ENCODE measurements around the gene GABPB2. TPM values are rescaled to one million over a fixed set of nuclear protein-coding genes. Genes with fewer than 3 reads are reported as not detected.

Gene GABPB2
- total and polyA plus RNA-seq, 2 experiments from 2014 or later, result 1.1 to 2.6 TPM

- TF ChIP-seq, protein P1, sequence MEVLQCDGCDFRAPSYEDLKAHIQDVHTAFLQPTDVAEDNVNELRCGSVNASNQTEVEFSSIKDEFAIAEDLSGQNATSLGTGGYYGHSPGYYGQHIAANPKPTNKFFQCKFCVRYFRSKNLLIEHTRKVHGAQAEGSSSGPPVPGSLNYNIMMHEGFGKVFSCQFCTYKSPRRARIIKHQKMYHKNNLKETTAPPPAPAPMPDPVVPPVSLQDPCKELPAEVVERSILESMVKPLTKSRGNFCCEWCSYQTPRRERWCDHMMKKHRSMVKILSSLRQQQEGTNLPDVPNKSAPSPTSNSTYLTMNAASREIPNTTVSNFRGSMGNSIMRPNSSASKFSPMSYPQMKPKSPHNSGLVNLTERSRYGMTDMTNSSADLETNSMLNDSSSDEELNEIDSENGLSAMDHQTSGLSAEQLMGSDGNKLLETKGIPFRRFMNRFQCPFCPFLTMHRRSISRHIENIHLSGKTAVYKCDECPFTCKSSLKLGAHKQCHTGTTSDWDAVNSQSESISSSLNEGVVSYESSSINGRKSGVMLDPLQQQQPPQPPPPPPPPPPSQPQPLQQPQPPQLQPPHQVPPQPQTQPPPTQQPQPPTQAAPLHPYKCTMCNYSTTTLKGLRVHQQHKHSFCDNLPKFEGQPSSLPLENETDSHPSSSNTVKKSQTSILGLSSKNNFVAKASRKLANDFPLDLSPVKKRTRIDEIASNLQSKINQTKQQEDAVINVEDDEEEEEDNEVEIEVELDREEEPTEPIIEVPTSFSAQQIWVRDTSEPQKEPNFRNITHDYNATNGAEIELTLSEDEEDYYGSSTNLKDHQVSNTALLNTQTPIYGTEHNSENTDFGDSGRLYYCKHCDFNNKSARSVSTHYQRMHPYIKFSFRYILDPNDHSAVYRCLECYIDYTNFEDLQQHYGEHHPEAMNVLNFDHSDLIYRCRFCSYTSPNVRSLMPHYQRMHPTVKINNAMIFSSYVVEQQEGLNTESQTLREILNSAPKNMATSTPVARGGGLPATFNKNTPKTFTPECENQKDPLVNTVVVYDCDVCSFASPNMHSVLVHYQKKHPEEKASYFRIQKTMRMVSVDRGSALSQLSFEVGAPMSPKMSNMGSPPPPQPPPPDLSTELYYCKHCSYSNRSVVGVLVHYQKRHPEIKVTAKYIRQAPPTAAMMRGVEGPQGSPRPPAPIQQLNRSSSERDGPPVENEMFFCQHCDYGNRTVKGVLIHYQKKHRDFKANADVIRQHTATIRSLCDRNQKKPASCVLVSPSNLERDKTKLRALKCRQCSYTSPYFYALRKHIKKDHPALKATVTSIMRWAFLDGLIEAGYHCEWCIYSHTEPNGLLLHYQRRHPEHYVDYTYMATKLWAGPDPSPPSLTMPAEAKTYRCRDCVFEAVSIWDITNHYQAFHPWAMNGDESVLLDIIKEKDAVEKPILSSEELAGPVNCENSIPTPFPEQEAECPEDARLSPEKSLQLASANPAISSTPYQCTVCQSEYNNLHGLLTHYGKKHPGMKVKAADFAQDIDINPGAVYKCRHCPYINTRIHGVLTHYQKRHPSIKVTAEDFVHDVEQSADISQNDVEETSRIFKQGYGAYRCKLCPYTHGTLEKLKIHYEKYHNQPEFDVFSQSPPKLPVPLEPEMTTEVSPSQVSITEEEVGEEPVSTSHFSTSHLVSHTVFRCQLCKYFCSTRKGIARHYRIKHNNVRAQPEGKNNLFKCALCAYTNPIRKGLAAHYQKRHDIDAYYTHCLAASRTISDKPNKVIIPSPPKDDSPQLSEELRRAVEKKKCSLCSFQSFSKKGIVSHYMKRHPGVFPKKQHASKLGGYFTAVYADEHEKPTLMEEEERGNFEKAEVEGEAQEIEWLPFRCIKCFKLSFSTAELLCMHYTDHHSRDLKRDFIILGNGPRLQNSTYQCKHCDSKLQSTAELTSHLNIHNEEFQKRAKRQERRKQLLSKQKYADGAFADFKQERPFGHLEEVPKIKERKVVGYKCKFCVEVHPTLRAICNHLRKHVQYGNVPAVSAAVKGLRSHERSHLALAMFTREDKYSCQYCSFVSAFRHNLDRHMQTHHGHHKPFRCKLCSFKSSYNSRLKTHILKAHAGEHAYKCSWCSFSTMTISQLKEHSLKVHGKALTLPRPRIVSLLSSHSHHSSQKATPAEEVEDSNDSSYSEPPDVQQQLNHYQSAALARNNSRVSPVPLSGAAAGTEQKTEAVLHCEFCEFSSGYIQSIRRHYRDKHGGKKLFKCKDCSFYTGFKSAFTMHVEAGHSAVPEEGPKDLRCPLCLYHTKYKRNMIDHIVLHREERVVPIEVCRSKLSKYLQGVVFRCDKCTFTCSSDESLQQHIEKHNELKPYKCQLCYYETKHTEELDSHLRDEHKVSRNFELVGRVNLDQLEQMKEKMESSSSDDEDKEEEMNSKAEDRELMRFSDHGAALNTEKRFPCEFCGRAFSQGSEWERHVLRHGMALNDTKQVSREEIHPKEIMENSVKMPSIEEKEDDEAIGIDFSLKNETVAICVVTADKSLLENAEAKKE (CRISPR knock-in tag; IDR thresholded peaks at IDR 0.05), result no peak
- TF ChIP-seq POLR2AphosphoS5 (IDR thresholded peaks at IDR 0.05; ENCODE audit: low read depth), result no peak
- TF ChIP-seq REST (IDR thresholded peaks at IDR 0.05; ENCODE audit: unreplicated experiment), result no peak
- TF ChIP-seq NANOG (IDR thresholded peaks at IDR 0.05; ENCODE audit: borderline replicate concordance), result no peak
- no peak for TF ChIP-seq STAT1 (IDR thresholded peaks at IDR 0.05; ENCODE audit: unreplicated experiment)
- no peak for TF ChIP-seq EZH2 (IDR thresholded peaks at IDR 0.05; ENCODE audit: low read depth, unreplicated experiment)
Measured at GRCh38 chr1:151132335-151133017, 61.9 kb downstream of the GABPB2 start (continued).

Data from GM23338 (cell line).